HG03378 (cell line): ENCODE results near the gene PDE1A.
"Not testable (repeated sequence)": the region's sequence is repeated elsewhere in the genome, so short reads cannot be mapped to it uniquely, and the experiment has no call there.

Experiments
- ATAC-seq: cut with Tn5 transposase; IDR thresholded peaks from one replicate; pipeline ENCODE4 v1.9.1; 2021; ENCODE audit warnings: mild to moderate bottlenecking, moderate library complexity; ENCODE audit not compliant: unreplicated experiment

The PDE1A gene

DNA sequence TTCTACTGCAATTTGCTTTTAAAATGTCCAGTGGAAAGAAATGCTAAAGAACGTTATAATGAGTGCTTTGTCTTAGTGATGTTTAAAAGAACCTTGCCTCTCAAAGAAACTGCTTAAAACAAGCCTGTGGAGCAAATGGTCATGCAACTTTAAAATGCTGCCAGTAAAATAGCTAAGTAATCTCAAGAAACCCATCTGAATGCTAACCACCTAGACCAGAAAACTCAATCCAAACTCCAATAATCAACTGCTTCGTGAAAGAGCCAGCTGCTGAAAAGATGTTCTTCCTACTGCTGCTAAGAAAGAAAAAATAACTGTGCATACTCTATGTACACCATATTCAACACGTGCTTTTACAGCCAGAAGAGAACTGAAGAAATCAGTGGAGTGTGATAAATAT, 145.6 kb downstream of the PDE1A start:
- no peak for ATAC-seq

DNA sequence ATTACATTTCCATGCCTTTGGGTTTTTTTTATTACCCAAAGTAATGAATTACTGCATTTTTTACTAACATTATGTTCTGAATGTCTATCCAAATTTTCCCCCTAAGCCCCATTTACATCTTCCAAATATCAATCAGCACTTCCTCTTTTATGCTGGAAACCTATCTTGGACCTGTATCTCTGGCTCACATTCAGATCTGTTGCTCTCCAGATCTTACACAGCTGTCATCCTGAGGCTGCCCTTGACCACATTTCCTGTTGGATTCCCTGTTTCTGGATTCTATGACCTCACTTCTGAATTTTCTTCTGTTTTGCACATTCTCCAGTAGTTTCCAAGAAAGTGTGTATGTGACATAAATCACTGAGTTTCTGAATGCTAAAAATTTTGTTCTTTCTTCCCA, 146.7 kb downstream of the PDE1A start:
- no peak for ATAC-seq

- ATAC-seq, result not testable (repeated sequence)
These were observed 150.2 kb downstream of the PDE1A start for GRCh38 chr2:182276662-182277061.

DNA sequence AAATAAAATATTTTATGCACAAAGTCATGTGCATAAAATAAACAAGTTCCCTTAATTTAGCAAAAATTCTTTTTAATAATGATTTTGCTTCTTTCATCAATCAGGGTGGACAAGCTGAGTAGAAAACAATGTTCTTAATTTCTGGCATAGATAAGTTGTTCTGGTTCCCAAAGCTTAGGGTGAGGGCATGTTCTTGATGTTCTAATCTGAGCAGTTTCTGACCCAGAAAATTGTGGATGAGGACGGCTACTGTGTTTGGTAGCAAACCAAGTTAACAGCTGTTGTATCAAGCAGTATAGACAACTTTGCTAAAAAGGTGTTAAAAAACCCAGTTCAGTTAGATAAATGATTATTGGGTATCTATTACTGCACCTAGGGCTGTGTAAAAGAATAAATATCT, 158.9 kb downstream of the PDE1A start:
- no peak for ATAC-seq

- no peak for ATAC-seq
These were observed 159.9 kb downstream of the PDE1A start for GRCh38 chr2:182266909-182267308.

DNA sequence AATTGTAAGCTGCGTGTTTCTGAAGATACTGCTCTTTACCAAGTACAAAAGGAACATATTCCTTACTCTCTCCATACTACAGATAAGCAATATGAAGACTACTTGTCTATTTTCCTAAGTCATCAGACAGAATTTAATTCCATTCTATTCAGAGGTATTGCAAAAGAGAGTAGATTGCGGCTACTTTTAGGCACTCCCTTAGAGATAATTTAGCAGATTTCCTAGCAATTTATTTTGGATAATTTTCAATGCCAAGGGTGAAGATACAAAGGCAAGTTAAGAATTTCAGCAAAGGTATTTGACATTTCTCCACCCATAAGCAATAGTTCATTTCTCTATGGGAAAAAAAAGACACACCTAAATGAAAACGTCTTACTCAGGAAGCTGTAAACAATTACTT, 161.1 kb downstream of the PDE1A start:
- ATAC-seq, result no peak

DNA sequence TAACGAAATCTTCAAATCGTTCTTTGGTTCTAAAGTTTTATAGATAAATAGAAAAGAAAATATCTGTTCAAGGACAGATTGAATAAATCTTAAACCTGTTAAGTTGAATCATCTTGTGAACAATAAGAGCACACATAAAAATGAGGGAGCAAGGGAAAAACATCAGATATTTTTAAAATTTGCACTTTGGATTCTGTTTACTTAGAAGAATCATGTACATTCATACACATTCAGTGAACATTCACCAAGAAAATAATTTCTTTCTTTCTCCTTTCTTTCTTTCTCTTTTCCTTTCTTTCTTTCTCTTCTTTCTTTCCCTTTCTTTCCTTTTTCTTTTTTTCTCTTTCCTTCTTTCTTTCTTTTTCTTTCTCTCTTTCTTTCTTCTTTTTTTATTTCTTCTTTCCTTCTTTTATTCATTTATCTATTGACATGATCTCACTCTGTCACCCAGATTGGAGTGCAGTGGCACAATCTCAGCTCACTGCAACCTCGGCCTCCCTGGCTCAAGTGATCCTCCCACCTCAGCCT, 164.9 kb downstream of the PDE1A start:
- ATAC-seq, result no peak

GRCh38 chr2:182259629-182260150, 167.1 kb downstream of the PDE1A start:
- no peak for ATAC-seq

DNA sequence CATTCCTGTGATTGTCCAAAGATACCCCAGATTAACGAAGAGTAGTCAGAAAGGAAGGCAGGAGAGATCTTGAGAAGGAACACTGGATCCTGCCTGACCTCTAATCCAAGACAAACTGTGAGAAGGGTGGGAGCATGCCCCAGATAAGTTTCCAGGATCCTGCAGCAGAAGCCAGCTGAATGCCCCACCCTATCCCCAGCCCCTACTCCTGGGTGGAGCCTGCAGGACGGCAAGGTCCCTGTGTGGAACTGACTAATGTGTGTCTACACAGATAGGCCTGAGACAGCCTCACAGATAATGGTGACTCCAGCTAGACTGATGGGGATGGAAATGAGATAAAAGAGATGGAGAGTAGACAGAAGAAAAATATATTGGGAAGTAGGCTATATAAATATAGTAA, 174.3 kb downstream of the PDE1A start:
- ATAC-seq, result no peak

DNA sequence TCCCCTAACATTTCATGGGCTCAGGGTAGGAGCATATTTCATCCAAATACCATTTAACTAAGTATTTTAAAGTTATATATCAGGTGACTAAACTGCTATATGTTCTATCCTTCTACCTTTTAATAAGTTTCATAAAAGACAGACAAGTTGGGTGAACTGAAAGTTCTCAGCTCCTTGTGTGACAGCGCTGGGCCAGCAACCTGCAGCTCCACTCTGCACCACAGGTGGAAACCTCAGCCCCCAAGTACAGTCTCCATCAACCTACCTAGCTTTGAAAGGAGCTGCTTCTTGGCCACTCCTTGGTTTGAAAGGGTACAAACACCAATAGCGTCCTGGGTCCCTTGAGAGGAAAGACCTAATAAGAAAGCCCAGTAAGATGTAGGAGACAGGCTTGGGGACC, 177.9 kb downstream of the PDE1A start:
- ATAC-seq, result no peak

GRCh38 chr2:182248362-182248761, 178.5 kb downstream of the PDE1A start:
- no peak for ATAC-seq

DNA sequence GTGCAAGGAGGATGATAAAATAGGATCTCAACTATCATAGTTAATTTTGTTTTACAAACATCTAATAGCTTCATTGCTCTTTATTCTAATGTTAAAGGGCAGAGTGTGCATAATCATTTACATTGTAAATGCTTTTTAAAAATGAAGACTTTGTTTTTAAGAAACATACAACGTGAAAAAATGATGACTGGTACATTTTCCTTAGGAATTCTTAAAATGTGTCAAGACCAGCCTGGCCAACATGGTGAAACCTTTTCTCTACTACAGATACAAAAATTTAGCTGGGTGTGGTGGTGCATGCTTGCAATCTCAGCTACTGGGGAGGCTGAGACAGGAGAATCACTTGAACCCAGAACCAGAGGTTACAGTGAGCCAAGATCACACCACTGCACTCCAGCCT, 179.0 kb downstream of the PDE1A start:
- ATAC-seq, result no peak

DNA sequence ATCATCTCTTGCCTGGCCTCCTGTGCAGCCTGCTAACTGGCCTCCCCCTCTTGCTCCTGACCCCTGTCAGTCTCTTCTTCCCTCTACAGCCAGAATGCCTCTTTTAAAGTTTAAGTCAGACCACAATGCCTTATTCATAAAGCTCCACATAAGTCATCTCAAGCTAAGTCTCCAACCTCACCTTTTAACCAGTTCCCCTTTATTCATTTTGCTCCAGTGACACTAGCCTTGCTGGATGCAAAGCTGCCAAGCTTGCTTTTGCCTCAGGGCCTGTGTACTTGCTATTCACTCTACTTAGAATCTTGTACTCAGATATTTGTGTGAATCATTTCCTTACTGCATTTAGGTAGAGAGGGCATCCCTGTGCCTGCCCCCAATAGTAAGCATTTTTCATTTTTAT, 180.9 kb downstream of the PDE1A start:
- ATAC-seq, result peak; percentile 52

- ATAC-seq, result no peak
These were observed 184.2 kb downstream of the PDE1A start for GRCh38 chr2:182242609-182243008.

DNA sequence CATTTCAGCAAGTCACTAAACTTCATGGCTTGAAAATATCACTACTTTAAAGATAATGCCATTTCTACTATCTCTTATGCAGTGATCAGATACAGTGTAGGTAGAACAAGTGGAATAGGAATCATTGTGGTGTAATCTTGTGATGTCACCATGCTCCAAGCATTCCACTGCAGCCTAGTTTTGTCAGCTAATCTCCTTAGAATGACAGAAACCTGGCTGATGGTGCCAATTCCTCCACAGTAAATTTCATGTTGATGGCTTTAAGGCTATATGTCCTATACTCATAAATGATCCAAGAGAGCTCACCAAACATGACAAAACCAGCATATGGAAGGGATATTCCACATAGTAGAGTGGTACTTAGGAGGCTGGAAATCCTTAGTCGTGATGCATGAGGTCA, 184.9 kb downstream of the PDE1A start:
- no peak for ATAC-seq

DNA sequence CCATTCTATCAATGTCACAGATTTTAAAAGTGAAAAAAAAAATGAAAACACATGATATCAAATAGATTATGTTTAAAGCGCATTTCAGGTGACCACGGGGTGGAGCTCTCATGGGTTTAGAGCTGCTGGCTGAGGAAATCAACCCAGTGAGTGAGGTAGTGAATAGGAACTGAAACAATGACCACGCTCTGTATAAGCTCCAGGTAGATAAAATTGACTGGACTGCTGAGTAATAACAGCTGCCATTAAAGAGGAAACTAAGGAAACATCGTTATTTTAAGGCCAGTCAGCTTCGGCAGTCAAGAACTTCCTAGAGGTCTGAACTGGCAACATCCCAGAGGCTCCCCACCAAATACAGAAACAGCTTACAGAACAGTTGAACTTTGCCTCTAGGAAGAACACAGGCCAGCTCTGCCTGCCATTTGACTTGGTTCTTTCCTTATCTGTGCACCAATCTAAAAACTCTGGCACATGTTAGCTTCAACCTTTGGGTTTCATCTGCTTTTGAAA, 185.9 kb downstream of the PDE1A start:
- peak; percentile 100 for ATAC-seq

DNA sequence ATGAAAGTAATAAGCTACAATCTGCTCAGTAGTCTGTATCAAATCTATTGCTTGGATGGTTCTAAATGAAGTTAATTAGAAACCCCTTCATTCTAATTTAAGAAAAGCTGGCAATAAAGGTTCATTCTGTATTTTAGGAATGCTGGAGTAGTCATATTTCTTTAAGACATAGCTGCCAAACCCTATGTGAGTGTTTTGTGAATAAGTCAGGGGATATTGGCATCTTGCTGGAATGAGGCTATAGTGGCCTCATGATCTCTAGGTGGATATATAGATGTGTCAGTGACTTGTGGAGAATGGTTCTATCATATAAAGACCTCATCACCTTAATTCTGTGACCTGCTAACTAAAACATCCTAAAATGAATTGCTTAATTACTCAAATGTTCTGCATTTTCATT, 196.3 kb downstream of the PDE1A start:
- ATAC-seq, result no peak

DNA sequence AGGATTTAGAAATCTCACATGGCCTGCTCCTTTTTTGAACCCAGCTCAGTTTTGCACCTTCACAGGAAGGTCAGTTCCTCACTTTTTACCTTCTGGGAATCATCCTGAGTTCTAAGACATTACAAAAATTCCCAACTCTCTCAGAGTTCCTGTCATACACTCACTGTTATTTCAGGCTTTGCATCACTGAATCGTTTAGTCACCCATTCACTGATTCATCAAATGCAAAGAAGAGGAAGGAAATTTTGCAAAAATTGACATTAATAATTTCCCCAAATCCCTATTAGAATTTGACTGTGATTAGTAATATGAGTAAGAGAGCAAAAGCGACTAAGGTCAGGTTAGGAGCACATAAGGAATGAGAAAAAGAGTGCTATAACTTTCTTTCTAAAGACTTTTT, 197.5 kb downstream of the PDE1A start:
- no peak for ATAC-seq

DNA sequence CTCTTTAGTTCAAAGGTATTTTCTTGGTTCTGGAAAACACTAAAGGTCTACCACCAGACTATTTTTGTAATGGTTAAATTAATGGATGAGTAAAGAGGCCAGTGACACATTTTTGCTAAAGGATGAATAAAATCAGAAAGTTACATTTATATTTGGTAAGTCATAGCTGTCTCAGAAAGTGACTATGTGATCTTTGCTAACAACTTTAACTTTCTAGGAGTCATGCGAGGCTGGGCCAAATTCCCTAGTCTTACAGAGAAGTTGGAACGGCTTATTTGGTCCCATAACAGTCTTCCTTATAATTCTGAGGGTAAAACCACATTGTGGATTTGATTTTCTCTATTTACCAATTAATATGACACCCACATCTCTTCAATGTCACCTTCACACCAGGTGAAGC, 198.1 kb downstream of the PDE1A start:
- no peak for ATAC-seq

- no peak for ATAC-seq
These were observed 198.8 kb downstream of the PDE1A start for GRCh38 chr2:182228073-182228473.

DNA sequence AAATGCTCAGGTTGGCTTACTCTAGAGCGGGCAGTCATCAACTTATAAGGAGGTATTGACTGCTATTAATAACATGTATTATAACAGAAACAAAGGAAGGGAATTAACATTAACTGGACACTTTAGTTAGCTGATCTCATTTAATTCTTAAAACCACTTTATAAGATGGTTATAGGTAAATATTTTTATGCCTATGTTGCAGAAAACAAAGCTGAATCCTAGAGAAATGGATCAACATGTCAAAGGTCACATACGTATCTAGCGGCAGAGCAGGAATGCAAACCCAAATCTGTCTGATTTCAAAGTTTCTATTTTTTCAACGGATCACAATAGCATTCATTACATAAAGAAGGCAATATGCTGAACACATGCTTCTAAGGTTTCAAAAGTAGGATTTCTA, 200.0 kb downstream of the PDE1A start:
- ATAC-seq, result no peak

GRCh38 chr2:182224669-182225068, 202.2 kb downstream of the PDE1A start:
- no peak for ATAC-seq

DNA sequence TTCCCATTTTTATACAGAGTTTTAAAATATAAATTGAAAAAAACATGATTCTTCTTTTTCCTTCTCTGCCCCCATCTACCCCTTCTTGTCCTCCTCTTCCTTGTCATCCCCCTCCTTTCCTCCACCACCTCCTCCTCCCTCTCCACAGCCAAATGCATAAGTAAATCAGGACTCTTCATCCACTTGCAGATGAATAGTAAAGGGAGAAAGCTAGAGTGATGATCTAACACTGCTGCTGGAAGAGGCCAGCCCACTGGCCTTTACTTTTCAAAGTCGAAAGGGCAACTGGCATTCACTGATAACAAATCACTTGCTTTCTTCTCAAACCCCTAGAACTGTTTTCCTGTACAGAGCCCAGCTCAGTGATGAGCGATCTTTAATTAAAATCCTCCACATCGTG, 205.8 kb downstream of the PDE1A start:
- ATAC-seq, result no peak
